HG02571 (cell line): ENCODE measurements around the gene KIF13A.
"Not testable (repeated sequence)": the region's sequence is repeated elsewhere in the genome, so short reads cannot be mapped to it uniquely, and the experiment has no call there.

Source experiments
- ATAC-seq: cut with Tn5 transposase; IDR thresholded peaks from one replicate; pipeline ENCODE4 v1.9.1; 2021; ENCODE audit warnings: mild to moderate bottlenecking, moderate library complexity; ENCODE audit not compliant: unreplicated experiment

The KIF13A gene

GRCh38 chr6:17878734-17879133 is 108.7 kb downstream of the KIF13A start:
- ATAC-seq: no peak

DNA sequence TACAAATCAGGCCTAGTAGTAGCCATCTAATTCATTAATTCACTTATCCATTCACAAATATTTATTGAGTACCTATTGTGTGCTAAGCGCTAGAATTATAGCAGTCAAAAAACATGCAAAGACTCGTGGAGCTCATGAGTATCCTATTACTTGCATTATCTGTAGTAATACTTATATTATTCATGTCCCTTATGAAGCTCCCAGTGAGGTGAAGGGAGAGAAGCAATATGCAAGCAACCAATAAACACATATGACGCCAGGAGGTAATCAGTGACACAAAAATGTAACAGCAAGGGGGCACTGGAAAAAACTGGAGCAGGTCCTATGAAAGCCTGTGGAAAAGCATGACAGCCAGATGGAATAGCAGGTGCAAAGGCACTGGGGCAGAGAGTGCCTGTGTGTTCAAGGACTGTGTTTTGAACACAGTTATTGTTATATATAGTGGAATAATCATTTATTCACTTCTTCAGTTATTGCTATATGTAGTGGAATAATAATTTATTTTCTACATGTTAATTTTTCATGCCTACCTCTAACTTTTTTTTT is 109.5 kb downstream of the KIF13A start:
- no peak for ATAC-seq

DNA sequence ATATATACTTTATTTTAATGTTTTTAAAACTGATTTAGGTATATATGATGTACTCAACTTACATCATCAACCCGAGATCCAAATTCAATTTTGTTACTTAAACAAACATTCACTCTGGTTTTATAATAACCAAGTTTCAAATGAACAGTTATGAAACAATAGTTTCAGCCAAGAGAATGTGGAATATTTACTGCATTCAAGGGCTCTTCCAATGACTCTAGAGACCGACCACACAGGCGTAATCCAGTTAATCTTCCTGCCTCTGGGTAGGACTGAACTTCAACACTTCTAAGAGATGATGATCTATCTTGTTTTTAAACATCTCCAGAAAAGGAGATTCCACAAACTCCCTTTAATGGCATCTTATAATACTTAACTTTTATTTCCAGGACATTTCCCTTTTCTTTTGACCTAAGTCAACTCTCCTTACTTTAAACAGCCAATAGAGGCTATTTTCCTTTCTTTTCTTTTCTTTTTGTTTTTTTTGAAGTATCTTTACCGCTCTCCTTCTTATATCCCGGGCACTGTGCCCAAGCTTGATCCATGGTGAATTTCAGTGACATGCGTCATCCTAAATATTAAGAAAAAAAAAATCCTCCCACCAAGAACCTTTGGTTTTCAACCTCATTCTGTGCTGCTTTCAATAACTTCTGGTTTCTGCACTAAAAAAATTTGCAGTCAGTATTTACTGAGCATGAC is 110.1 kb downstream of the KIF13A start:
- no peak for ATAC-seq

DNA sequence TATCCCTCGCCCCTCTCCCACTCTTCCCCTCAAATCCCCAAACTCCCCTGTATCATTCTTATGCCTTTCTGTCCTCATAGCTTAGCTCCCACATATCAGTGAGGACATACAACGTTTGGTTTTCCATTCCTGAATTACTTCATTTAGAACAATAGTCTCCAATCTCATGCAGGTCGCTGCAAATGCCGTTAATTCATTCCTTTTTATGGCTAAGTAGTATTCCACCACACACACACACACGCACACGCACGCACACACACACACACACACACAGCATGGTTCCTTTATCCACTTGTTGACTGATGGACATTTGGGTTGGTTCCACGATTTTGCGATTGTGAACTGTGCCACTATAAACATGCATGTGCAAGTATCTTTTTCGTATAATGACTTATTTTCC is 112.7 kb downstream of the KIF13A start:
- no peak for ATAC-seq

- no peak for ATAC-seq
Observed at GRCh38 chr6:17872908-17873307, 114.5 kb downstream of the KIF13A start.

- ATAC-seq: no peak
Observed at GRCh38 chr6:17871836-17872235, 115.6 kb downstream of the KIF13A start.

DNA sequence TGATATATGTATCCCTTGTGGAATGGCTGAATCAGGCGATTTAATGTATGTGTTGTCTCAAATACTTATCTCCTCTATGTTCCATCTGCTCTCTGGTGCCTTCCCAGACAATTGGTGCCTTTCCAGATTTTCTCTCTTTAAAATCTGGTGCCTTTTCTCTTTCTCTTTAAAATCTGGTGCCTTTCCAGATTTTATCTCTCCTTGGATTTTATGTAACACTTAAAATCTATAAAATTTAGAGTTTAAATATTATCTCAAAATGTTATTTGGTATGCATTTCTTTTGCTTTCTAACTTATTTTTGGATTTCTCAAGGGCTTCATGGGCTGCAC is 116.3 kb downstream of the KIF13A start:
- no peak for ATAC-seq

DNA sequence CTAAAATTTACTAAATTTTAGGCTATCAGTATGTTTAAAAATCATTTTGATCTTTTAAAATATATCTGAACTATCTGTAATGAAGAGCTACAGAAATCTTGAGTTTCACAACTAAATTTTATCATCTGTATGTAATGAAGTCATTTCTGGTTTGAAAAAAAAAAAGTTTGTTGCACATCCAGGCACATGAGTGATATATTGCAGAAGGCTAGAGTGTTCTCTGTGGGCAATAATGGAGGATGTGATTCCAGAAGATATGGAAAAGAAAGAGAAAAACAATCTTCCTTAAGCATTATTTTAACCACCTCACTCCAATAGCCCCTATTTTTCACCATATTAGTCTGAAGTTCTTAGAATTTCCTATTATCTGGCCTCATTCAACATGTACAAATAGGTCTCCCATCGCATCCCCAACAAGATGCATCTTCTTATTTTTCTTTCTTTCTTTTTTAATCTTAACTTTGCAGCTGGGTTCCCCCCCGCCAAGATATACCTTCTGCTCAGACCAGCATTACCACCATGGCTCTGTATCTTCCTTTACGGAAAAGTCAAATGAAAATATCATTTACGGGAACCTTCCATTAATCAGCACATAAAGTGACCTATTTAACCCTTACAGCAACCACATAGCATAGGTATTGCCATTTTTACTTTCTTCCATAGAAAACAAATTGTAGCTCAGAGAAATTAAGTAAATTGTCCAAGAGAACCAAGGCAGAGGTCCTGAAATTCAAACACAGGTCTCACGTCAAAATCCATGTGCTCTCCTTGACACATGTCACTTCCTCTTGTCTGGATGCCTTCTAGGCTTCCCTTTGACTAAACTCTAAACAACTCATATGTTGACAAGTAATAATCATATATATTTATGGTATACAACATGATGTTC is 116.9 kb downstream of the KIF13A start:
- no peak for ATAC-seq

DNA sequence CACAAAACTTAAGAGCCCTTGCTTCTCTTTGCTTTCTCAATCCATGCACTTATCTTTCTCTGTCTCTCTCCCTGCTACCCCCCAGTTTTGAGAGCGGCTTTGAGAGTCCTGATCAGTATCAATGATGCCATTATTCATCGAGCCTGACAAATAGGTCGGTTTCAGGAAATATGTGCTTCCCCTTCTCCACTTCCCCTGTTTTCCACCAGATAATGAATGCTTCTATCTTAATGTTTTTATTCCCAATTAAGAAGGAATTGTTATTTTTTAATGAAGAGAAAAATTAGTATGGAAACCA is 117.7 kb downstream of the KIF13A start:
- no peak for ATAC-seq

DNA sequence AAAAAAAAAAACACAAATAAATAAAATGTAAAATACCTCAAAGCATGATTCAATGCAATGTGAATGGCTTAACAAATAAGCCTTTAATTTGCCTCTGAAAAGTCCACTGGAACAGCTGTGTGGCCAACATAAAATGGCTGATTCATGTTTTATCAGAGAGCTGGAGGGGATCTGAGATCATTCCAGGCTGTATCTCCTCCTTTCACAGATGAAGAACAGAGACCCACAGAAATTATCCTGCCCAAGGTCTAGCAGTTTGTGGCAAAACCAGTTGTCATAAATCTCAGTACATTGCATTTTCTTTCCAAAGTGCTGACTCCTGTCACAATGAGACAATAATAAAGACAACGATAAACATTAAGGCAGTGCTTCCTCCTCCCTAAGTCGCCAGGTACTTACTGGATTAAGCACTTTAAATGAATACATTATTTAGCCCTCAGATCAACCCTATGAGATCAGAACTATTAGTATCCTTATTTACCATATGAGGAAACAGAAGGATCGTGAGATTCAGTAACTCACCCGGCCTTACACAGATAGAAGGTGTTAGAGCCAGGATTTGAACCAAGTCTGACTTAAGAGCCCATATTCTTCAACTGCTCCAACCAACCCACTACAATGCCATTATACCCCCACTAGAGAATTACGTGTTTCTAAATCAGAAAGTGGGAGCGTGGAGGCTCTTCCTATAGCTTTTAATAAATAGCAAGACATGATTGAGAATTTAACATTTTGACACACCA is 118.3 kb downstream of the KIF13A start:
- no peak for ATAC-seq

DNA sequence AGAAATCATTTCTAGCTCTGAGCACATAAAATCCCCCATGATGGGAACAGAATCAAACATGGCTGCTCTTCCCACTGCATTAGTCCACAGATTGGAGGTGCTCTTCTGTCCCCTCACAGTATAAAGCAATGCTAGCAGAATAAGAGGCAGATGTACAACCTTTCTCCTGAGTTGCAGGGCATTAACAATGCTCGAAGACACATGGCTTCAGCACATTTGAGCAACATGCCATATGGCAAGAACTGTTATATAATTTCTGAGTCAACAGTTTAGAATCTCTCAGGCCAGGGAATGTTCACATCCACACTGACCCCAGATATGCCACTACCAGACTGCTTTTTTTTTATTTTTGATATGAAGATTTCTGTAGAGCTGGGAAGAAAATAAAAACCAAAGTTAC is 119.6 kb downstream of the KIF13A start:
- ATAC-seq: no peak

GRCh38 chr6:17866876-17867444 is 120.5 kb downstream of the KIF13A start:
- no peak for ATAC-seq

DNA sequence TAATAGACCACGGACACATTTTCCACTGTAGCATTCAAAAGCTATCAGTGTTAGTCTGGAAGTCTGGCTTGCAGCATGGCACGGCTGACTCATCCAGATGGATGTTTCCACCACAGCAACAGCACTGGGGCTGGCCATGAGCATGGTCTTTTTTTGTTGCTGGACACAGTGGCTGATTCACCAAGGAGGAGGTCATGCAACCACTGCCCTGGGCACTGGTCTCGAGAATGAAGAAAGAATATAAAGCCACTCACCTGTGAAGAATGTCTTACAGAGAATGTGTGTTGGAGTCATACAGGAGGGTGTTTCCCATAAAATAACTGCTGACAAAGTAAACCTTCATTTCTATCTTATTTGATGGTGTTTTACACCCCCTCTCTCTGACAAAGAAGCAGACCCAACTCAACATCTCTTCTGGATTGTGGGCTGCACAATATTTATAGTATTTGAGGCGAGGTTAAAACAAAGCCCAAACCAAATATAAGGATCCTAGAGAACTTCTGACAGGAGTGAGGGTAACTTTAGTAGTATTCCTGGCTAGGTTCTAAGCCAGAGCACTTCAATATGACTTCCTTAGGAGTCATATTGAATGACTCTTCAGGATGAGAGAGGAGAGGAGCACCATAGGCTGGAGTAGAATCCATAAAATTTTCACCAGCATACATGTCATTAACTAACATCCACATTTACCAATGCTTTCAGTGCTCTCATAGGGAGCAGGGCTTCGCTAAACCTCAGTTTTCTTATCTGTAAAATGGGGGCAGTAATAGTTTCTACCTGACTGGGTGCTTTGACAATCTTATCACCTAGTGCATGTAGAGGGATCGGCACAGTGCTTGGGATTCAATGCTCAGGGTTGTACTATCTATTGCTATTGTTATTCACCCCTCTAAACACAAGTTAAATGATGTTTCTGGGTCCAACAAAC is 121.4 kb downstream of the KIF13A start:
- no peak for ATAC-seq

DNA sequence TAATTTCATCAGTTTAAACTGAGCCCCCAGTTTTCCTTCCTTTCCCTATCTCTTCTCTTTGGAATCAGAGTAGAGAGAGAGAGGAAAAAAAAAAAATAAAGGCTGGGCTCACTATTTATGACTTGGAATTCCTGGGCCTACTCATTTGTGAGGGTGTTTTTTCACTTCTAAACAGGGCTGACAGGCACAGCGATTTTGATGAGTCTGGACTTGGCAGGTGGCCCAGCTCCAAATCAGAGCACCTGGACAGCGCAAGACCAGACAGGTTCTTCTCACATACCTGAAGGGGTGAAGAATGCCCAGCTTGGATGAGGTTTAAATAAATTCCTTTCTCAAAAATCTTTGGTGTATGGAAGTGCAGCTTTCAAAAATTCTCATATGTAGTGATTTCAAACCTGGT is 122.2 kb downstream of the KIF13A start:
- ATAC-seq: no peak

DNA sequence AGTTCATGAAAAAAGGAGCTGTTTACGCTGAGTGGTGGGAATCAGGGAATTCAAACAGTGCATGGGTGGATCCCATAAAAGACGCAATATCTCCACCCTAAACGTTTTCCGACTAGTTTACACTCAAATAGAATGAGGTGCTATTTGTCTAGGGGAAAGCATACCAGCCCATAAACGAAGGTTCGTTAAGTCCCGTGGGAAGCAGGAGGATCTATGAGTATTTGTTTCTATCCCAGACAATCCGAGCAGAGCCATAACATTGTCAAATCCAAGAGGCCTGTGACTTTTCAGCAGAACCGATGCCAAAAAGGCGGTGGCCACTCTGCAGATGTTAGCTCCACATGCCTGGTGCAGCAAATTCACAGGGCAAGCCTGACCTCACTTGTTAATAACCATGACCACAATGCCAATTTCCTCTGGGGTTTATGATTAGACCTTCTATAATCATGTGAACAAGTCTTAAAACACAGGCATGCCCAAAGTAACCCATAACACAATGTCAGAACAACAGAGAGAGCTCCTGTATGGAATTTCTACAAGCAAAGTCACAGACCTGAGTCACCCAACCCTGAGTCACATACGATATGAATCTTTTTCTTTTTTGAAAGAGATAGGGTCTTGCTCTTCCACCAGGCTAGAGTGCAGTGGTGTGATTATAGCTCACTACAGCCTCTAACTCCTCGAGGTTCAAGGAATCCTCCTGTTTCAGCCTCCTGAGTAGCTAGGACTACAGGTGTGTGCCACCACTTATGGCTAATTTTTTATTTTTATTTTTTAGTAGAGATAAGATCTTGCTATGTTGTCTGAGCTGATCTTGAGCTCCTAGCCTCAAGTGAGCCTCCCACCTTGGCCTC is 123.3 kb downstream of the KIF13A start:
- ATAC-seq: no peak

DNA sequence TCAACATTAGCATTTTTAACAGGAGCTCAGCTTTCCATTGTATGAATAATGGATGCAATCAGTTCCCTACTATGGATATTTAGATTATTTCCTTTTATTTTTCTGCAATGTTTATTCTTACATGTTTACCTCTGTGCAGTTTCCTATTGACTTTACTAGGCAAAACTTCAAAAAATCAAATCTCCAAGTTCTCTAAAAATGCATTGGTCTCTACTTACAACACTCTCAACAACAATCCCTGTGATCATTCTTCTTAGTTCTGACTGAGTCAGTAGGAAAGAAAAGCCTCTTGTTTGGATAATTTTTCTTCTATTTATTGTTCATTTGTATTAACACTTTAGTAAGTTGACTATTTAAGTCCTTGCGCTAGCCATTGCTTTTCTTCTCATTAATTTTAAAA is 126.1 kb downstream of the KIF13A start:
- no peak for ATAC-seq

GRCh38 chr6:17859846-17860245 is 127.6 kb downstream of the KIF13A start:
- ATAC-seq: no peak

DNA sequence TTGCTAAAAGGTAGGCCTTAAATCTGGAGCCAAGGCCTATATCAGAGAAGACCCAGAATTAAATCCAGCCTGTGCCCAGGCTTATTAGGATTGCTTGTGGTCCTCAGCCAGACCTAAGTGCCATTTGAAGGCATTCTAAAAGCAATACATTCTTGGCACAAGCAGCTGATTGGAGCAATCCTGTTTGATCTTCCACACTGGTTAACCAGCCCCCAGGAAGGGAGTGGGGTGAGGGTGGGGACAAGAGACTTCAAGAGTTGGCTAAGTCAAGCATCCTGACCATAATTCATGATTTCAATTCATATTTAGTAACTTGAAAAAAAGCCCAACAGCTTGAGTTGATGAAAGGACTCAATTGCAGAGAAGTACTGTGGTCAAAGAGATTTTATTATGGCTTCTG is 128.9 kb downstream of the KIF13A start:
- no peak for ATAC-seq

DNA sequence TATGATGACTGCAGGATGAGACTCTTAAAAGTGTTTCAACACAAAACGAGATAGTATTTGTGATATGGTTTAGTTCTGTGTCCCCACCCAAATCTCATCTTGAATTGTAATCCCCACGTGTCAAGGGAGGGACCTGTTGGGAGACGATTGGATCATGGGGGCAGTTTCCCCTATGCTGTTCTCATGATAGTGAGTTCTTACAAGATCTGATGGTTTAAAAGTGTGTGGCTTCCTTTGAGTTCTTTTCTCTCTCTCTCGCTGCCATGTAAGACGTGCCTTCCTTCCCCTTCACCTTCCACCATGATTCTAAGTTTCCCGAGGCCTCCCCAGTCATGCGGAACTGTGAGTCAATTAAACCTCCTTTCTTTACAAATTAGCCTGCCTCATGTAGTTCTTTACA is 130.2 kb downstream of the KIF13A start:
- ATAC-seq: not testable (repeated sequence)
